ENCODE measurements around the gene LPCAT4. TPM values are rescaled to one million over a fixed set of nuclear protein-coding genes. Genes with fewer than 3 reads are reported as not detected.

Gene LPCAT4
- total RNA-seq, 2 donors from 2014 or later: 13.5 to 16.5 TPM

DNA sequence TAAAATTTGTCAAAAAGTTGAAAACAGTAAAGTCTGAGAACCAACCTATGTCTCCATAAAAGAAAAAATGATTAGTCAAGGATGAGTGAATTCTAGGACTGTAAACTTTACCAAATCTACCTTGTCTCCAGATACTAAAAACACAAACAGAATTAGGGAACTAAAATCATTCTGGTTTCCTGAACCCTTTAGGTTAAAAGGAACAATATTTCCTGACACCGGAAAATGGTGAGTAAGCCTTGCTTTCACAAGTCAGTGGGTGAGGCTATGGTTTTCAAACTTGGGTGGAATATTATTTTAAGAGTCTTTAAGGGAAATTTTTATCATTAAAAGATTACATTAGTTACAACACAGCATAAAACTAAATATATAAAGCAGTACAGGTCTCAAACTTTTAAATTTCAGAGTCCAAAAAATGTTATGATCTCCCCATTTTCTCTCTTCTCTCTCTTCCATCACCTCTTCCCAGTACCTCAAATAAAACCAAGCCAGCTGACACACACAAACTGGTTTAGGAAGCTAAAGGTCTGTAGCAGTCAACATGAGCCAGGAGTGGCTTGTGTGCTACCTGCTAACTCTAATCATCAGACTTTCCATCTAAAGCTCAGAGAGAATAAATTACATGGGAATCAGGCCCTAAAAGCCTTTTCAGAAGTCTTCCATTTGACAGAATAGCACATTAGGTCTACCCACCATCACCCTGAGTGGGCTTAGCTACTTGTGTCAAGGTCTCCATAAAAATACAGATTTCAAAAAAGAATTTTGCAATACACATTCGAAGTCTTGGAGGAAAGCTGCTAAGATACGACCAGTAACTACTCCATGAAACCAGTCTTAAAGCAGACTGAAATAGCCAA, 31.6 kb downstream of the LPCAT4 start:
- Histone ChIP-seq H3K4me3 (no peak overlapping the region), H3K27me3 (no peaks in the 10 kb centered on the region), H3K36me3 (replicated peaks in 1 of 2; ENCODE audit: insufficient read depth in 1 of 2, low read depth in 2 of 2) (no peaks in the 10 kb centered on the region), H3K27ac (peak overlapping the region in 1 of 4 donors; percentile 89), H3K4me1 (peaks cover 12% of the 10 kb centered on the region), H3K9me3 (no peaks in the 10 kb centered on the region)
- DNase-seq: no peak
- intact Hi-C loops (cut with DNase I): loop anchor here (10.0 kb wide), 1 partner anchor 111 kb away; the partner anchor contains the start of gene EMC4
- ATAC-seq: no peak
- WGBS, 2 donors: 68 to 78% methylated on average over 3 of the region's 3 CpGs
- TF ChIP-seq POLR2A (IDR thresholded peaks at IDR 0.05): no peak
- no peak for TF ChIP-seq CTCF (IDR thresholded peaks at IDR 0.05)

GRCh38 chr15:34334672-34335071, 32.3 kb downstream of the LPCAT4 start:
- ATAC-seq: no peak
- intact Hi-C loops (cut with DNase I): loop anchor here (10.0 kb wide), 1 partner anchor 110 kb away; the partner anchor contains the start of gene EMC4
- no peaks in the 10 kb centered on the region for H3K9me3 ChIP-seq

DNA sequence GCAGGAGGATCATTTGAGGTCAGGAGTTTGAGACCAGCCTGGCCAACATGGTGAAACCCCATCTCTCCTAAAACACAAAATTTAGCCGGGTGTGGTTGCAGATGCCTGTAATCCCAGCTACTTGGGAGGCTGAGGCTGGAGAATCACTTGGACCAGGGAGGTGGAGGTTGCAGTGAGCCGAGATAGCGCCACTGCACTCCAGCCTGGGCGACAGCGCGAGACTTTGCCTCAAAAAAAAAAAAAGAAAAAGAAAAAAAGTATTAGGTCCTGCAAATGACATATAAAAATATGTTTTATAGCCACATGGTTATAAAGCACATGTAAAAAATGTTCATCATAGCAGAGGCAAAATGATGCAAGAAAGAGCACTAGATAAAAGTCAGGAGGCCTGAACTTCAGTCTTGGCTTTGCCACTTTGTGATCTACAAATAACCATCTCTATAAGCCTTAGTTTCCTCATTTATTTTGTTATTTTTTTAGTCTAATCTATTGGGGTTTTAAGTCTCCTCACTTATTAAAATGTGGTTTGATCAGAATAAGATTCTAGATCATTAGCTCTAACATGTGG, 34.4 kb downstream of the LPCAT4 start:
- Histone ChIP-seq H3K9me3 (no peaks in the 10 kb centered on the region), H3K27ac (no peak overlapping the region), H3K27me3 (no peaks in the 10 kb centered on the region), H3K36me3 (replicated peaks in 1 of 2; ENCODE audit: insufficient read depth in 1 of 2, low read depth in 2 of 2) (no peaks in the 10 kb centered on the region), H3K4me1 (peaks cover 8% of the 10 kb centered on the region), H3K4me3 (no peak overlapping the region)
- DNase-seq (no peak), ATAC-seq (no peak)
- TF ChIP-seq CTCF (IDR thresholded peaks at IDR 0.05): no peak
- TF ChIP-seq POLR2A (IDR thresholded peaks at IDR 0.05): no peak
- 92 to 100% methylated on average over 6 of the region's 6 CpGs for WGBS, 2 donors
- intact Hi-C loops (cut with DNase I): loop anchor here (10.0 kb wide), 1 partner anchor 108 kb away; the partner anchor contains the start of gene EMC4

More at GRCh38 chr15:34334672-34335071, 32.3 kb downstream of the LPCAT4 start:
- H3K27ac ChIP-seq: peak overlapping the region in 1 of 4 donors; percentile 89
- TF ChIP-seq CTCF (IDR thresholded peaks at IDR 0.05) (no peak), POLR2A (IDR thresholded peaks at IDR 0.05) (no peak)
- H3K4me3 ChIP-seq: no peak overlapping the region
- DNase-seq: no peak
- WGBS, 2 donors: 49 to 52% methylated on average over 4 of the region's 4 CpGs
- H3K27me3 ChIP-seq: no peaks in the 10 kb centered on the region
- peaks cover 12% of the 10 kb centered on the region for H3K4me1 ChIP-seq
- H3K36me3 ChIP-seq (replicated peaks in 1 of 2; ENCODE audit: insufficient read depth in 1 of 2, low read depth in 2 of 2): no peaks in the 10 kb centered on the region

DNA sequence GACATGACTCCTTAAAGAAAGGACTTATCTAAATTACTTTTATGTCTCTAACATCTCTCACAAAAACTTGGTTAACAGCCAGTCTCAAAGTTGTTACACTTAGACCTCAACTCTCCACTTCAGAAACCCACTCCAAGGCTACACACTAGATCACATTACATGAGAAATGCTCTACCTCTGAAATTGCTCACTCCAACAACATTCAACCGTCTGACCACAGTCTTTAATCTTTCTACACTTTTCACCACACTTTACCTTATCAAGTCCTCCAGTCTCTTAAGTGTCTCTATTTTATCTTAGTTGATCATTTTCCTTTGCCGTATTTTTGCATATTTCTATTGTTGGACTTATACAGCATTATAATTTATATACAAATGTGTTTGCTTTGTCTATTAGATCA, 35.2 kb downstream of the LPCAT4 start:
- intact Hi-C loops (cut with DNase I): loop anchor here (10.0 kb wide), 1 partner anchor 107 kb away; the partner anchor contains the start of gene EMC4
- ATAC-seq: no peak
- H3K4me1 ChIP-seq: peaks cover 4% of the 10 kb centered on the region
- TF ChIP-seq CTCF (IDR thresholded peaks at IDR 0.05) (no peak), POLR2A (IDR thresholded peaks at IDR 0.05) (no peak)
- DNase-seq: no peak
- no peak overlapping the region for H3K27ac ChIP-seq
- H3K27me3 ChIP-seq: no peaks in the 10 kb centered on the region
- H3K9me3 ChIP-seq: no peaks in the 10 kb centered on the region
- H3K4me3 ChIP-seq: no peak overlapping the region
- WGBS, 2 donors: 77 to 88% methylated on average over 2 of the region's 2 CpGs
- H3K36me3 ChIP-seq (replicated peaks in 1 of 2; ENCODE audit: insufficient read depth in 1 of 2, low read depth in 2 of 2): no peaks in the 10 kb centered on the region
